Stimulated activated CD4-positive, alpha-beta T cell treated with anti-CD3 and anti-CD28 coated beads, TNF-alpha, amount 100 ng/mL, for 48 hours (primary cell): Measurements from ENCODE around the gene GAS7.

Experiments used
- DNase-seq, 3 donors: peaks; one replicate each; pipeline ENCODE4 v3.0.0-alpha.2; 2020; ENCODE audit warnings: low read depth in 3 of 3

Gene GAS7

GRCh38 chr17:9981344-9981915 lies 217.0 kb downstream of the GAS7 start:
- DNase-seq: no peak

- no peak for DNase-seq
These were observed 218.9 kb downstream of the GAS7 start for GRCh38 chr17:9979463-9979995.

GRCh38 chr17:9977180-9977575 lies 221.2 kb downstream of the GAS7 start:
- DNase-seq: no peak

GRCh38 chr17:9976283-9977179 lies 221.9 kb downstream of the GAS7 start:
- no peak for DNase-seq

GRCh38 chr17:9974448-9975381 lies 223.7 kb downstream of the GAS7 start:
- no peak for DNase-seq

GRCh38 chr17:9973669-9974447 lies 224.5 kb downstream of the GAS7 start:
- DNase-seq: no peak

- no peak for DNase-seq
These were observed 226.4 kb downstream of the GAS7 start for GRCh38 chr17:9971991-9972390.

GRCh38 chr17:9969301-9969935 lies 229.0 kb downstream of the GAS7 start:
- DNase-seq: no peak

GRCh38 chr17:9968881-9969280 lies 229.5 kb downstream of the GAS7 start:
- no peak for DNase-seq

- no peak for DNase-seq
These were observed 230.4 kb downstream of the GAS7 start for GRCh38 chr17:9968008-9968407.

GRCh38 chr17:9959377-9959981 lies 238.9 kb downstream of the GAS7 start:
- DNase-seq: peak; percentile 5 to 27 (median 8)

- DNase-seq: no peak
These were observed 239.7 kb downstream of the GAS7 start for GRCh38 chr17:9958586-9959281.

- no peak for DNase-seq
These were observed 241.2 kb downstream of the GAS7 start for GRCh38 chr17:9957244-9957643.

GRCh38 chr17:9956474-9957131 lies 241.8 kb downstream of the GAS7 start:
- no peak for DNase-seq

- no peak for DNase-seq
These were observed 244.9 kb downstream of the GAS7 start for GRCh38 chr17:9953492-9953891.

- DNase-seq: no peak
These were observed 246.6 kb downstream of the GAS7 start for GRCh38 chr17:9951803-9952202.

GRCh38 chr17:9948928-9949327 lies 249.5 kb downstream of the GAS7 start:
- no peak for DNase-seq

GRCh38 chr17:9944704-9945103 lies 253.7 kb downstream of the GAS7 start:
- no peak for DNase-seq

- DNase-seq: no peak
These were observed 255.1 kb downstream of the GAS7 start for GRCh38 chr17:9943343-9943742.
